HepG2 (cell line): ENCODE results near the gene SLC16A3. TPM values are rescaled to one million over a fixed set of nuclear protein-coding genes. Genes with fewer than 3 reads are reported as not detected.

Source experiments
- ATF5 ChIP-seq: sonication (generic); formaldehyde crosslinking; IDR thresholded peaks from 2 replicates; pipeline ENCODE4 v1.4.0; 2020; ENCODE audit warnings: mild to moderate bottlenecking, low read depth, missing genetic modification reagents
- DRAP1 ChIP-seq: IDR thresholded peaks from 2 replicates; pipeline ENCODE4 v1.6.1; 2016; ENCODE audit warnings: missing genetic modification reagents, missing compliant biosample characterization
- ETV5 ChIP-seq: IDR thresholded peaks from 2 replicates; pipeline ENCODE4 v1.6.1; 2018; ENCODE audit warnings: missing biosample characterization, missing genetic modification reagents, inconsistent platforms, borderline replicate concordance
- FOSL2 ChIP-seq: sonication (generic); formaldehyde crosslinking; IDR thresholded peaks from 2 replicates; pipeline ENCODE4 v1.4.0; 2020; ENCODE audit warnings: missing genetic modification reagents
- MTF2 ChIP-seq: sonication (generic); formaldehyde crosslinking; IDR thresholded peaks from 2 replicates; pipeline ENCODE4 v1.5.0; 2020; ENCODE audit warnings: missing genetic modification reagents, borderline replicate concordance
- NRL ChIP-seq: sonication (generic); formaldehyde crosslinking; IDR thresholded peaks from 2 replicates; pipeline ENCODE4 v1.5.0; 2020; ENCODE audit warnings: missing genetic modification reagents, mild to moderate bottlenecking, moderate library complexity, borderline replicate concordance
- PRDM10 ChIP-seq: sonication (generic); formaldehyde crosslinking; IDR thresholded peaks from 2 replicates; pipeline ENCODE4 v1.4.0; 2020; ENCODE audit warnings: low read depth, missing genetic modification reagents
- RBAK ChIP-seq: sonication (generic); formaldehyde crosslinking; IDR thresholded peaks from 2 replicates; pipeline ENCODE4 v1.5.1; 2020; ENCODE audit warnings: mild to moderate bottlenecking, missing genetic modification reagents
- TFE3 ChIP-seq: IDR thresholded peaks from 2 replicates; pipeline ENCODE4 v1.6.1; 2016
- THAP11 ChIP-seq: IDR thresholded peaks from 2 replicates; pipeline ENCODE4 v1.6.1; 2016; ENCODE audit warnings: missing biosample characterization, missing genetic modification reagents
- THAP7 ChIP-seq: sonication (generic); formaldehyde crosslinking; IDR thresholded peaks from 2 replicates; pipeline ENCODE4 v1.8.1; 2023; ENCODE audit warnings: mild to moderate bottlenecking, missing genetic modification reagents
- THAP9 ChIP-seq: sonication (generic); formaldehyde crosslinking; IDR thresholded peaks from 2 replicates; pipeline ENCODE4; 2020; ENCODE audit warnings: missing genetic modification reagents, mild to moderate bottlenecking, borderline replicate concordance
- YEATS2 ChIP-seq: sonication (generic); formaldehyde crosslinking; IDR thresholded peaks from 2 replicates; pipeline ENCODE4 v1.4.0; 2020; ENCODE audit warnings: missing genetic modification reagents, borderline replicate concordance
- ZBTB1 ChIP-seq: sonication (generic); formaldehyde crosslinking; IDR thresholded peaks from 2 replicates; pipeline ENCODE4 v1.4.0; 2020; ENCODE audit warnings: missing genetic modification reagents, borderline replicate concordance
- ZBTB38 ChIP-seq: sonication (generic); formaldehyde crosslinking; IDR thresholded peaks from 2 replicates; pipeline ENCODE4 v1.5.1; 2020; ENCODE audit warnings: mild to moderate bottlenecking, missing genetic modification reagents
- ZNF619 ChIP-seq: sonication (generic); formaldehyde crosslinking; IDR thresholded peaks from 2 replicates; pipeline ENCODE4 v1.4.0; 2020; ENCODE audit warnings: mild to moderate bottlenecking, missing genetic modification reagents
- ZNF782 ChIP-seq: sonication (generic); formaldehyde crosslinking; IDR thresholded peaks from 2 replicates; pipeline ENCODE4 v1.4.0; 2020; ENCODE audit warnings: missing genetic modification reagents, mild to moderate bottlenecking, borderline replicate concordance
- ZNF891 ChIP-seq: sonication (generic); formaldehyde crosslinking; IDR thresholded peaks from 2 replicates; pipeline ENCODE4 v1.5.0; 2020; ENCODE audit warnings: mild to moderate bottlenecking, missing genetic modification reagents
- polyA plus RNA-seq, 8 experiments: library from polyadenylated mRNA; depleted of rRNA in 3 of 8; stranded (reverse) in 7 of 8; unstranded in 1 of 8; fragments of >200 nt; fragmentation: Illumina TruSeq in 4 of 8; extraction: Trizol in 4 of 8; gene quantifications; 2 replicates each; pipeline versions ENCODE4 v1.2.1 to v1.2.3, GENCODE V29; 2011 to 2016; ENCODE audit warnings: low read depth in 4 of 8, missing spikeins in 1 of 8, mixed read lengths in 1 of 8; ENCODE audit not compliant: insufficient read depth in 1 of 8
- total RNA-seq, 5 experiments: library from RNA; depleted of rRNA; stranded (reverse); fragments of >200 nt; fragmentation: Illumina TruSeq; extraction: Trizol; gene quantifications; 2 replicates each; pipeline ENCODE4 v1.2.3, GENCODE V29; 2016; ENCODE audit warnings: low read depth in 1 of 5

Gene SLC16A3
- total and polyA plus RNA-seq, 2 of the 13 experiments (the other 11 are each of a cell fraction or from before 2014, with no cell fraction given): 242 to 349 TPM

- TF ChIP-seq THAP9 (0 out of 2 replicates have a peak, but pooled peaks have one; percentile 14), TFE3 (CRISPR knock-in tag) (peak; percentile 84), DRAP1 (CRISPR knock-in tag) (0 out of 2 replicates have a peak, but pooled peaks have one; percentile 52), THAP7 (CRISPR knock-in tag) (no peak), ZBTB38 (peak; percentile 76; the same call in 1 of the 2 replicates), THAP11 (CRISPR knock-in tag) (peak; percentile 41; the same call in 1 of the 2 replicates), MTF2 (no peak), YEATS2 (CRISPR knock-in tag) (no peak; the same call in 1 of the 2 replicates), FOSL2 (0 out of 2 replicates have a peak, but pooled peaks have one; percentile 23), RBAK (no peak), PRDM10 (CRISPR knock-in tag) (peak; percentile 34; the same call in 1 of the 2 replicates), ETV5 (no peak; the same call in 1 of the 2 replicates), ZNF782 (CRISPR knock-in tag) (no peak), ZNF619 (0 out of 2 replicates have a peak, but pooled peaks have one; percentile 51), NRL (CRISPR knock-in tag) (peak; percentile 96), ZBTB1 (CRISPR knock-in tag) (peak; percentile 35; the same call in 1 of the 2 replicates), ZNF891 (peak; percentile 82), ATF5 (no peak)
Measured at GRCh38 chr17:82225368-82226029, 3.3 kb upstream of the SLC16A3 start (continued).
